22Rv1 (cell line): ENCODE results near the gene DNM3.

Experiments used
- ZFX ChIP-seq: fragments of 450-650 bp; IDR thresholded peaks from 2 replicates; pipeline ENCODE4 v1.6.1; 2017; ENCODE audit warnings: antibody characterized with exemption, borderline replicate concordance
- TF ChIP-seq, protein P1 (sequence below): fragments of 450-650 bp; IDR thresholded peaks from 2 replicates; pipeline ENCODE4 v1.5.1; 2017; ENCODE audit warnings: mild to moderate bottlenecking

DNA sequence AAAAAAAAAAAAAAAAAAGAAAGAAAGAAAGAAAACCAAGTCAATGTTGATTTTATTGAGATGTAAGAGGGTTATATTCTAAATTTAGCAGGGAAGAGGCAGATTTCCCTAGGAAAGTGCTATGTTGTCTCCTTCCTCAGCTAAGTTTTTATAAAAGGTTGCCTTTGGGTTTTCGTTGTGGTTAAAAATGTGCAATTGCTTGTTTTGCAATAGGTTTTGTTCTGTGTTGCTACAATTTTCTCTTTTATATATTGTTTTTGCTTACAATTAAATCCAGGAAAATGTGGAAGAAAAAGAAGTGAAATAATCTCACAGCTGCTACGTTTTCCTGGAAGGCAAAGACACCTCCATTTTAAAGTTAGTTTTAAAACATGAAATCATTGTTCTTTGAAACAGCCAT is 442.5 kb downstream of the DNM3 start:
- TF ChIP-seq, protein P1, sequence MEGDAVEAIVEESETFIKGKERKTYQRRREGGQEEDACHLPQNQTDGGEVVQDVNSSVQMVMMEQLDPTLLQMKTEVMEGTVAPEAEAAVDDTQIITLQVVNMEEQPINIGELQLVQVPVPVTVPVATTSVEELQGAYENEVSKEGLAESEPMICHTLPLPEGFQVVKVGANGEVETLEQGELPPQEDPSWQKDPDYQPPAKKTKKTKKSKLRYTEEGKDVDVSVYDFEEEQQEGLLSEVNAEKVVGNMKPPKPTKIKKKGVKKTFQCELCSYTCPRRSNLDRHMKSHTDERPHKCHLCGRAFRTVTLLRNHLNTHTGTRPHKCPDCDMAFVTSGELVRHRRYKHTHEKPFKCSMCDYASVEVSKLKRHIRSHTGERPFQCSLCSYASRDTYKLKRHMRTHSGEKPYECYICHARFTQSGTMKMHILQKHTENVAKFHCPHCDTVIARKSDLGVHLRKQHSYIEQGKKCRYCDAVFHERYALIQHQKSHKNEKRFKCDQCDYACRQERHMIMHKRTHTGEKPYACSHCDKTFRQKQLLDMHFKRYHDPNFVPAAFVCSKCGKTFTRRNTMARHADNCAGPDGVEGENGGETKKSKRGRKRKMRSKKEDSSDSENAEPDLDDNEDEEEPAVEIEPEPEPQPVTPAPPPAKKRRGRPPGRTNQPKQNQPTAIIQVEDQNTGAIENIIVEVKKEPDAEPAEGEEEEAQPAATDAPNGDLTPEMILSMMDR: no peak
- no peak for TF ChIP-seq ZFX
